CD8-positive, alpha-beta memory T cell (primary cell): ENCODE results near the gene MEIS3. TPM values are rescaled to one million over a fixed set of nuclear protein-coding genes. Genes with fewer than 3 reads are reported as not detected.

Experiments
- CTCF ChIA-PET: fragments of 350-600 bp; sonication (Branson Sonifier 250); formaldehyde crosslinking; loops from one replicate; lab custom pipeline; 2021; ENCODE audit warnings: antibody characterized with exemption; lab: Charles Lee
- POLR2A ChIA-PET: fragments of 350-600 bp; sonication (Branson Sonifier 250); formaldehyde crosslinking; loops from one replicate; lab custom pipeline; 2021; ENCODE audit warnings: antibody characterized with exemption; lab: Charles Lee
- DNase-seq, 5 donors: peaks; one replicate each; pipeline versions ENCODE4 v3.0.0 to v3.0.0-alpha.2; 2020 to 2022; ENCODE audit warnings: mixed read lengths in 1 of 5
- H3K27ac ChIP-seq: one replicate; pipeline ENCODE4 v1.7.0; 2013; ENCODE audit warnings: low read depth, mild to moderate bottlenecking, low read length, moderate library complexity
- H3K27me3 ChIP-seq: 2 replicates; pipeline ENCODE4 v1.7.0; 2013; ENCODE audit warnings: low read length, mild to moderate bottlenecking; ENCODE audit not compliant: insufficient read depth, poor library complexity, severe bottlenecking
- H3K36me3 ChIP-seq: 2 replicates; pipeline ENCODE4 v1.7.0; 2013; ENCODE audit warnings: mild to moderate bottlenecking, low read length, moderate library complexity; ENCODE audit not compliant: insufficient read depth
- H3K4me1 ChIP-seq: 2 replicates; pipeline ENCODE4 v1.7.0; 2013; ENCODE audit warnings: mild to moderate bottlenecking, low read length, moderate library complexity; ENCODE audit not compliant: insufficient read depth
- H3K4me3 ChIP-seq: 2 replicates; pipeline ENCODE4 v1.7.0; 2013; ENCODE audit warnings: mild to moderate bottlenecking, low read length
- H3K9me3 ChIP-seq: 2 replicates; pipeline ENCODE4 v1.7.0; 2013; ENCODE audit warnings: mild to moderate bottlenecking, low read length
- H3K27ac Mint-ChIP-seq, 8 donors: one replicate each; pipeline ENCODE4 v1.8.0; 2020 to 2021; ENCODE audit warnings: mixed read lengths in 8 of 8, mild to moderate bottlenecking in 6 of 8, inconsistent platforms in 3 of 8, moderate library complexity in 3 of 8
- H3K27me3 Mint-ChIP-seq, 2 donors: one replicate each; pipeline ENCODE4 v1.8.0; 2020 to 2021; ENCODE audit warnings: mixed read lengths in 2 of 2, mild to moderate bottlenecking in 1 of 2, moderate library complexity in 1 of 2
- H3K36me3 Mint-ChIP-seq, 3 donors: one replicate each; pipeline ENCODE4 v1.8.0; 2020 to 2021; ENCODE audit warnings: mixed read lengths in 3 of 3, inconsistent platforms in 1 of 3, mild to moderate bottlenecking in 1 of 3
- H3K4me1 Mint-ChIP-seq, 3 donors: one replicate each; pipeline ENCODE4 v1.8.0; 2020 to 2021; ENCODE audit warnings: mixed read lengths in 3 of 3, inconsistent platforms in 1 of 3, mild to moderate bottlenecking in 1 of 3
- H3K4me3 Mint-ChIP-seq, 7 donors: one replicate each; pipeline ENCODE4 v1.8.0; 2020 to 2021; ENCODE audit warnings: mixed read lengths in 7 of 7, mild to moderate bottlenecking in 6 of 7, moderate library complexity in 4 of 7, inconsistent platforms in 2 of 7
- H3K9me3 Mint-ChIP-seq, 5 donors: one replicate each; pipeline ENCODE4 v1.8.0; 2020 to 2022; ENCODE audit warnings: mixed read lengths in 5 of 5, mild to moderate bottlenecking in 3 of 5, moderate library complexity in 2 of 5, inconsistent platforms in 1 of 5
- polyA plus RNA-seq: library from polyadenylated mRNA; unstranded; fragments of 300-500 nt; fragmentation: Illumina TruSeq; gene quantifications from one replicate; pipeline ENCODE4 v1.2.3, GENCODE V29; 2021
- total RNA-seq, 2 experiments: library from RNA; stranded (reverse); gene quantifications; one replicate each; pipeline ENCODE4 v1.2.3, GENCODE V29; 2021

The MEIS3 gene
- total and polyA plus RNA-seq, 3 experiments from 2014 or later, result not detected

DNA sequence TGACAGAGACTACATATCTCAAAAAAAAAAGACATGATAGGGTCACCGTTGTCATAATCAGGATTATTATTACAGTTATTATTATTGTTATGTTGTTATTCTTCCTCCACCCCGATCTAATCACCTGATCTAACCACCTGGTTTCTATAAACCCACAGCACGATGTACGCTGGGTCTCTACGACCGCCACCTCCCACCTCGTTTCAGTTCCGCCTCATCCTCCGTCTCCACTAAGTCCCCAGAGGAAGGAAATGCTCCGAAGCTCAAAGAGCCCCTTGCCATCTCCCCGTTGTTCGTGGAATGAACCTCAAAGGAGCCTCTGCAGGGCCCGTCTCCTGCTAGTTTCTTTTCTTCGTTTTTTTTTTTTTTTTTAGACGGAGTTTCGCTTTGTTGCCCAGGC is 15.9 kb upstream of the MEIS3 start:
- ChIA-PET POLR2A (interaction anchor here (0.5 kb wide), 1 partner anchor 53 kb away, joined by 6 read pairs; no protein-coding TSS in a partner anchor), CTCF (interaction anchor here (1.0 to 9.7 kb wide), 5 partner anchors 80 to 309 kb away, joined by 3 to 179 read pairs (median 7); partner anchors contain the start of genes NAPA and NOP53)
- H3K27ac Mint-ChIP-seq, result peak overlapping the region in 1 of 8 donors; percentile 4
- H3K9me3 ChIP-seq, result no peaks in the 10 kb centered on the region
- DNase-seq, result no peak
- no peaks in the 10 kb centered on the region for H3K36me3 Mint-ChIP-seq
- peak overlapping the region in 6 of 7 donors; percentile 6 to 78 (median 69) for H3K4me3 Mint-ChIP-seq
- no peak overlapping the region for H3K4me3 ChIP-seq
- peaks cover 18 to 26% (median 23%) of the 10 kb centered on the region in 3 donors for H3K4me1 Mint-ChIP-seq
- no peak overlapping the region for H3K27ac ChIP-seq
- H3K36me3 ChIP-seq, result no peaks in the 10 kb centered on the region
- peaks cover 6% of the 10 kb centered on the region for H3K4me1 ChIP-seq
- no peaks in the 10 kb centered on the region for H3K9me3 Mint-ChIP-seq
- peaks cover 56 to 70% of the 10 kb centered on the region in 2 donors for H3K27me3 Mint-ChIP-seq
- peaks cover 21% of the 10 kb centered on the region for H3K27me3 ChIP-seq

DNA sequence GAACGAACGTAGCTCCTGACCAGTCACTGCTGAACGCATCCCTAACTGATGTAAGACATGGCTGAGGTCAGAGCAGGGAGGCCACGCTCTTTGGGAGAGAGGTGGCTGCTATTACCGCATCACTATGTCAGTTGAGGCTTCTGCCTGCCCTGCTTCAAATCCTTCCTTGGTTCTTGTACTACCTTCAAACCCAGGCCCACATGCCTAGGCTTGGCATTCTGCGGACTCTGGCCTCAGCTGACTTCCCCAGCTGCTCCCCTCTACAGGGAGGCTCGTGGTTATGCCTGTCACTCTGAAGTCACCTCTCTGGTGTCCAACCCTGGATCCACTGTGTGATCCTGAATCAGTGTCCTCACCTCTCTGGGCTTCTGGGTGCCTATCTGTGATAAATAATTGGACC is 14.8 kb upstream of the MEIS3 start:
- DNase-seq, result no peak
- Mint-ChIP-seq H3K27ac (no peak overlapping the region), H3K9me3 (no peaks in the 10 kb centered on the region), H3K36me3 (no peaks in the 10 kb centered on the region), H3K27me3 (peaks cover 55 to 72% of the 10 kb centered on the region in 2 donors), H3K4me3 (no peak overlapping the region), H3K4me1 (peaks cover 21 to 32% (median 28%) of the 10 kb centered on the region in 3 donors)
- Histone ChIP-seq H3K36me3 (no peaks in the 10 kb centered on the region), H3K27me3 (peaks cover 32% of the 10 kb centered on the region), H3K27ac (no peak overlapping the region), H3K9me3 (no peaks in the 10 kb centered on the region), H3K4me1 (peaks cover 17% of the 10 kb centered on the region), H3K4me3 (no peak overlapping the region)
- ChIA-PET CTCF (interaction anchor here (0.9 to 9.7 kb wide), 5 partner anchors 50 to 310 kb away, joined by 3 to 179 read pairs (median 5); partner anchors contain the start of genes KPTN and NAPA), POLR2A (no interaction called here)

DNA sequence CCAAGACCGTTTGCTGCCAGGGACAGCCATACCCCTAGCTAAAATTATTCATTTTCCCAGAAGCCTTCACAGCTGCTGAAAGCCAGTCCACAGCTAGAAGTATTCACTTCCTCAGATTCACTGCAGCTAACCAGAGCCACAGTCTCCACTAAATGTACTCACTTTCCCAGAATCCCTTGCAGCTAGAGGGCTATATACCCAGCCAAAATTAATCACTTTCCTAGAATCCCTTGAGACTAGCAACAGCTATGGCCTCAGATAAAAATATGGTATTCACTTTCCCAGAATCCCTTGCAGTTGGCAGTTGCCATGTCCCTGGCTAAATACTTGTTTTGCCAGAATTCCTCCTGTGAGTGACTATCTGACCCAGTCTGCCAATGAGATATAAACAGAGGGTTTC is 13.8 kb upstream of the MEIS3 start:
- H3K9me3 Mint-ChIP-seq, result no peaks in the 10 kb centered on the region
- peaks cover 27% of the 10 kb centered on the region for H3K4me1 ChIP-seq
- no peaks in the 10 kb centered on the region for H3K36me3 ChIP-seq
- peaks cover 50 to 65% of the 10 kb centered on the region in 2 donors for H3K27me3 Mint-ChIP-seq
- H3K27ac ChIP-seq, result no peak overlapping the region
- H3K36me3 Mint-ChIP-seq, result no peaks in the 10 kb centered on the region
- H3K4me1 Mint-ChIP-seq, result peaks cover 20 to 32% (median 28%) of the 10 kb centered on the region in 3 donors
- peaks cover 34% of the 10 kb centered on the region for H3K27me3 ChIP-seq
- H3K4me3 ChIP-seq, result no peak overlapping the region
- H3K4me3 Mint-ChIP-seq, result no peak overlapping the region
- CTCF ChIA-PET, result interaction anchor here (0.7 to 9.7 kb wide), 9 partner anchors 8 to 356 kb away, joined by 3 to 179 read pairs (median 3); partner anchors contain the start of gene KPTN
- POLR2A ChIA-PET, result no interaction called here
- H3K9me3 ChIP-seq, result no peaks in the 10 kb centered on the region
- DNase-seq, result no peak
- H3K27ac Mint-ChIP-seq, result no peak overlapping the region

DNA sequence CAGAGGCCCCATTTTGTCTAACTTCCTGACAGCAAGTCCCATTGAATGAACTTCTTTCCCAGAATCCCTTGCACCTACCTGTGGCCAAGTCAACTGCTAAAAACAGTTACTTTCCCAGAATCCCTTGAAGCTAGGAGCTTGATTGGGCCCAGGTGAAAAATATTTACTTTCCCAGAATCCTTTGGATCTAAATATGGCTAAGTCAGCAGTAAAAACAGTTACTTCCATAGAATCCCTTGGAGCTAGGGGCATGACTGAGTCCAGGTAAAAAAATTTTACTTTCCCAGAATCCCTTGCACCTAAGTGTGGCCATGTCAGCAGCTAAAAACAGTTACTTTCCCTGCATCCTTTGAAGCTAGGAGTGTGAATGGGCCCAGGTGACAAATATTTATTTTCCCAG is 13.2 kb upstream of the MEIS3 start:
- H3K27me3 ChIP-seq, result peaks cover 36% of the 10 kb centered on the region
- H3K27ac ChIP-seq, result no peak overlapping the region
- peaks cover 48 to 58% of the 10 kb centered on the region in 2 donors for H3K27me3 Mint-ChIP-seq
- no peaks in the 10 kb centered on the region for H3K9me3 ChIP-seq
- no peak overlapping the region for H3K27ac Mint-ChIP-seq
- peaks cover 33% of the 10 kb centered on the region for H3K4me1 ChIP-seq
- H3K9me3 Mint-ChIP-seq, result no peaks in the 10 kb centered on the region
- H3K4me1 Mint-ChIP-seq, result peaks cover 20 to 32% (median 28%) of the 10 kb centered on the region in 3 donors
- CTCF ChIA-PET, result interaction anchor here (0.8 to 9.7 kb wide), 8 partner anchors 9 to 357 kb away, joined by 3 to 179 read pairs (median 4); partner anchors contain the start of gene KPTN
- H3K36me3 ChIP-seq, result no peaks in the 10 kb centered on the region
- no peak overlapping the region for H3K4me3 ChIP-seq
- POLR2A ChIA-PET, result no interaction called here
- no peak for DNase-seq
- no peak overlapping the region for H3K4me3 Mint-ChIP-seq
- no peaks in the 10 kb centered on the region for H3K36me3 Mint-ChIP-seq

DNA sequence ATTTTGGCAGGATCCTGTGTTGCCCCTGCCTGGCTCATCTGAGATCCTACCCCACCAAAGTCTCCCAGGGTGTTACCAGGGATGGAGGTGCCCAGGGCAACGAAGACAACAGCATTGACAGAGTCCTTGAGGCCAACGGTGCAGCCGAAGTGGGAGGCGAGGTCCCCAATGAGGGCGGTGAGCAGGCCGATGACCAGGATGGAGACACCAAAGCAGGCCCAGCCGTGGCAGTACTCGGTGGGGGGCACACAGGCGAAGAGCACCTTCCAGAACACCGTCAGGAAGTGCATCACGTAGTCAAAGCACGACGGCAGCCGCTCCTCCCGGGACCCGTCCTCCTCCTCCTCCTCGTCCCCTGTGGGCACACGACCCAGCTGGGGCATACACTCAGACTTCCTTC is 12.8 kb upstream of the MEIS3 start:
- H3K4me3 ChIP-seq, result no peak overlapping the region

DNA sequence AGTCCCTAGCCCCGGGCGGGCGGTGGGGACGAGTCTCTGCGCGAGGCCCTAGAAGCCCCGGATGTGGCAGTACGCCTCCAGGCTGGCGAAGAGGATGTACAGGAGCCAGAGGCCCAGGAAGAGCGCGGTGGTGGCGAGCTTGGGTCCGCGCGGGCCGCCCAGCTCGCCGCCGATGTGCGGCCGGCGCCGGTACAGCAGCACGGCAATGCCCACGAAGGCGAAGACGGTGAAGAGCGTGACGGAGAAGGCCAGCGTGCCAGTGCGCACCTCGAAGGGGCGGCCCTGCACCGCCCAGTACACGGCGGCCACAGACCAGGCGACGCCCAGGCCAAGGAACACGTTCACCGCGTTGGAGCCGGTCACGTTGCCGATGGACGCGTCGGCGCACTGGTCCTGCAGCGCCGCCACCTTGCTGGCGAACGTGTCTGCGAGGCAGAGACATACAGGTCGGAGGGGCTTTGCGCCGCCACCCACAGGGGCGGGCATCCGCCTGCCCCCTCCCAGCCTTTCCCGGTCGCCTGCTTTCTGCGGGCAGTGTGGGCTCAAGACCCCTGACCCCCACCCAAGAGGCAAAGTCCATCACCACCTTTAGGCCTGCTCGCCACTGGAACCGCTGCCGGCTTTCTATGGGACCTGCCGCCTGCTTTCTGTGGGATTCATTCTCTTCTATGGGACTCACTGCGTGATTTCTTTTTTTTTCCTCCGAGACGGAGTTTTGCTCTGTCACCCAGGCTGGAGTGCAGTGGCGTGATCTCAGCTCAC is 10.9 kb upstream of the MEIS3 start:
- peaks cover 7 to 15% (median 8%) of the 10 kb centered on the region in 3 donors for H3K4me1 Mint-ChIP-seq
- no peak for DNase-seq

More for the DNA sequence above, 12.8 kb upstream of the MEIS3 start:
- Mint-ChIP-seq H3K4me3 (no peak overlapping the region), H3K9me3 (no peaks in the 10 kb centered on the region), H3K27me3 (peaks cover 47 to 54% of the 10 kb centered on the region in 2 donors), H3K27ac (peak overlapping the region in 1 of 8 donors; percentile 13), H3K4me1 (peaks cover 19 to 29% (median 24%) of the 10 kb centered on the region in 3 donors), H3K36me3 (no peaks in the 10 kb centered on the region)
- Histone ChIP-seq H3K4me1 (peaks cover 36% of the 10 kb centered on the region), H3K27ac (no peak overlapping the region), H3K27me3 (peaks cover 32% of the 10 kb centered on the region), H3K9me3 (no peaks in the 10 kb centered on the region), H3K36me3 (no peaks in the 10 kb centered on the region)
- CTCF ChIA-PET, result interaction anchor here (0.6 to 9.7 kb wide), 8 partner anchors 52 to 357 kb away, joined by 3 to 179 read pairs (median 4); partner anchors contain the start of gene KPTN
- no peak for DNase-seq
- POLR2A ChIA-PET, result no interaction called here

DNA sequence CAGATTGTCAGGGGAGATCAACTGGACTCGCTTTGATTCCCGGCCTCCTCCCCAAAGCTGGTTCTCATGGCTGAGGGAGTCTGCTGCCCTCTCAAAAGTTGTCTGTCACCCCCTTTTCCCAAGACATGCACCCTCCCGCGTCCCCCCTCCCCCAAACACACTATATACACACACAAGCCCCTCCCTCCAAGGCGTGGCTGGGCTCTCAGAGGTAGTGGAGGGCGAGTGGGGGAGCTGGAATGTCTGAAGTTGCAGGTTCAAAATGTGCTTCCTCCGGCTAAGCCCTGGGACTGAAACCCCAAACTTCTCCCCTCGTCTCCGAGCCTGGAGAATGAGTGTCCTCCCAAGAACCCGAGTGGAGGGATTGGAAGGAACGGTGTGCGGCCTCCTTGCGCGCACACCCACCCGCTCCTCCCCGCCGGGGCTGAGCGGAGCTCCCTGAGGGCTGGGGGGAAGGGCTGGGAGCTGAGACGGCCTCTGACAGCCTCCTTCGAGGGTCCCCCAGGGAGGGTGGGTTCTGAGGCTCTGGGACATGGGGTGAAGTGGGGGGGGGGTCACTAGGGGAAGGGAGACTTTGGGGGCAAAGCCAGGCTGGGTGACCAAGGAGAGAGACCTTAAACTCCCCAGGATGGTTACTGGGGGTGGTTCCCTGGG is 9.9 kb upstream of the MEIS3 start:
- no peaks in the 10 kb centered on the region for H3K9me3 Mint-ChIP-seq
- peaks cover 33% of the 10 kb centered on the region for H3K27me3 ChIP-seq
- H3K27ac Mint-ChIP-seq, result no peak overlapping the region

More for the DNA sequence above, 10.9 kb upstream of the MEIS3 start:
- CTCF ChIA-PET, result interaction anchor here (0.9 to 1.5 kb wide), 2 partner anchors 136 to 282 kb away, joined by 3 read pairs; no protein-coding TSS in a partner anchor
- Histone ChIP-seq H3K27me3 (peaks cover 29% of the 10 kb centered on the region), H3K4me3 (no peak overlapping the region), H3K9me3 (no peaks in the 10 kb centered on the region), H3K36me3 (no peaks in the 10 kb centered on the region), H3K27ac (no peak overlapping the region), H3K4me1 (peaks cover 31% of the 10 kb centered on the region)
- POLR2A ChIA-PET, result interaction anchor here (0.5 kb wide), 1 partner anchor 133 kb away, joined by 5 read pairs; no protein-coding TSS in a partner anchor
- H3K36me3 Mint-ChIP-seq, result no peaks in the 10 kb centered on the region
- peaks cover 45 to 51% of the 10 kb centered on the region in 2 donors for H3K27me3 Mint-ChIP-seq
- H3K9me3 Mint-ChIP-seq, result no peaks in the 10 kb centered on the region
- no peak overlapping the region for H3K27ac Mint-ChIP-seq
- peak overlapping the region in 5 of 7 donors; percentile 11 to 62 (median 44) for H3K4me3 Mint-ChIP-seq

More for the DNA sequence above, 9.9 kb upstream of the MEIS3 start:
- Mint-ChIP-seq H3K4me1 (peaks cover 5 to 12% (median 6%) of the 10 kb centered on the region in 3 donors), H3K27me3 (peaks cover 44 to 57% of the 10 kb centered on the region in 2 donors), H3K36me3 (no peaks in the 10 kb centered on the region), H3K4me3 (peak overlapping the region in 4 of 7 donors; percentile 19 to 62 (median 50))
- Histone ChIP-seq H3K4me1 (peaks cover 31% of the 10 kb centered on the region), H3K27ac (no peak overlapping the region), H3K4me3 (no peak overlapping the region), H3K36me3 (no peaks in the 10 kb centered on the region), H3K9me3 (no peaks in the 10 kb centered on the region)
- no peak for DNase-seq
- POLR2A ChIA-PET, result interaction anchor here (0.6 kb wide), 1 partner anchor 86 kb away, joined by 5 read pairs; no protein-coding TSS in a partner anchor
- CTCF ChIA-PET, result interaction anchor here (1.4 to 1.9 kb wide), 5 partner anchors 7 to 277 kb away, joined by 3 to 13 read pairs (median 3); no protein-coding TSS in a partner anchor
